GM18499 (cell line): ENCODE data around the gene GATD1.

Experiments
- ATAC-seq: cut with Tn5 transposase; IDR thresholded peaks from one replicate; pipeline ENCODE4 v1.9.1; 2021; ENCODE audit warnings: moderate number of reproducible peaks; ENCODE audit not compliant: insufficient read depth, unreplicated experiment

The GATD1 gene

GRCh38 chr11:782264-783174 lies 5.2 kb upstream of the GATD1 start:
- ATAC-seq, result no peak

DNA sequence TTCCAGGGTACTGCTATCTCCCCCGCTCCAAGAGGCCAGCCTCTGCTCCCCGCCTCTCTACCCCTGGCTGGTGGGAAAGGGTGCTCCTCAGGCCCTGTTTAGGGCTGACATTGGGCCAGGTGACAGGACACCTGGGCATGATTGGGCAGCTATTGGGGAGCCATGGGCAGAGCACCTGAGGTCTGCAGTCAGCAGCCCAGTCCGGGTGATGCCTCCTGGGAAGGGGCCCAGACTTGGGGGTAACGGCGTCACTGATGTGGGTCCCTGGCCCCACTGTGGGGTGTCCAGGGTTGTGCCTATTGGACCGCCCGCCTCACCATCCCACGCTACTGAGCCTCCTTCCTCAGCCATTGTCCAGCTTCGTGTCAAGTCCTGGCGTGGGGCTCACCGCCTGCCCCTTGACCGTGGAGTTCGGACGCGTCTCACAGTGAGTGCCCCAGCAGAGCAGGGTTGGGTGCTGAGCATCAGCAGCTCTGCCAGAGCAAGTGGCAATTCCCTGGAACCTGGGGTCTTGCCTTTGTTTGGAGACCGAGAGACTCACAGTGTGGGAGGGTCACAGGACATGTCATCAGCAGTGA lies 2.8 kb upstream of the GATD1 start:
- no peak for ATAC-seq

DNA sequence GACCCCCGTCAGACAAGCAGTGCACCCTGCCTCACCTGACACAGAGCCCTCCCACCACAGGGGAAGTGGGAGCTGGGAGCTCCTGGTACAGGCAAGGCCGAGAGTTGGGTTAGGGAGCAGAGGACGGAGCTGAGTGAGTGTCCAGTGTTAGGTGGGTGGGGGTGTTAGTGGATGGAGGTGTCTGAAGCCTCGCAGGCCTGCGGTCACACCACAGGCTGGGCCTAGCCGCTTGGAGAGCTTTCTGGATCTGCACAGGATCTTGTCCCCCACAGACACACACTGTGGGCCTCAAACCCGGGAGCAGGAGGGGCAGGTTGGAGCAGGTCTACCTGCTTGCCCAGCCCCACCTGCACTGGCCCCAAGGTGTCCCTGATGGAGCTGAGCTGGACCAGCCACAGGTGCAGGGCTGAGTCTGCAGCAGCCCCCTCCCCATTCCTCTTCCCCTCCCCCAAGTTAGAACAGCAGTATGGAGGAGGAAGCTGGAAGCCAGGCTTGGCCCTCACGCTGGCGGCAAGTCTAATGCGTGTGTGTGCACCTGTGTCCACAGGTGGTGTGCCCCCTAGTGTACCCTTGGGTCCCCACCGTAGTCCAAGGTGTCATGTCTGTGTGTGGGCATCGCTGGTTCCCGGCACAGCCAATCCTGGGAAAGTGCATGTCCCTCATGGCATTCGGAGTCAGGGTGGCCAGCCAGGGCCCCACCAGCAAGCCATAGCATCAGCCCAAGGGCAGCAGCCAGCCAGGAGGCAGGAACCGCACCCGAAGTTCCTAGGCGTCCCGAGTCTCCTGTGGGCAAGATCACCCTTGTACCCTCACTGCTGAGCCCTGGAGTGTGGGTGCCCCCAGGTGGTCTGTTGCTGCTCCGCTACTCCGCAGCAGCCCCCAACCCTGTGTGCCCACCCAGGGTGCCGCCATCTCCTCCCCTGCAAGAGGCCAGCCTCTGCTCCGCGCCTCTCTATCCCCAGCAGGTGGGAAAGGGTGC lies 2.0 kb upstream of the GATD1 start:
- ATAC-seq, result no peak

DNA sequence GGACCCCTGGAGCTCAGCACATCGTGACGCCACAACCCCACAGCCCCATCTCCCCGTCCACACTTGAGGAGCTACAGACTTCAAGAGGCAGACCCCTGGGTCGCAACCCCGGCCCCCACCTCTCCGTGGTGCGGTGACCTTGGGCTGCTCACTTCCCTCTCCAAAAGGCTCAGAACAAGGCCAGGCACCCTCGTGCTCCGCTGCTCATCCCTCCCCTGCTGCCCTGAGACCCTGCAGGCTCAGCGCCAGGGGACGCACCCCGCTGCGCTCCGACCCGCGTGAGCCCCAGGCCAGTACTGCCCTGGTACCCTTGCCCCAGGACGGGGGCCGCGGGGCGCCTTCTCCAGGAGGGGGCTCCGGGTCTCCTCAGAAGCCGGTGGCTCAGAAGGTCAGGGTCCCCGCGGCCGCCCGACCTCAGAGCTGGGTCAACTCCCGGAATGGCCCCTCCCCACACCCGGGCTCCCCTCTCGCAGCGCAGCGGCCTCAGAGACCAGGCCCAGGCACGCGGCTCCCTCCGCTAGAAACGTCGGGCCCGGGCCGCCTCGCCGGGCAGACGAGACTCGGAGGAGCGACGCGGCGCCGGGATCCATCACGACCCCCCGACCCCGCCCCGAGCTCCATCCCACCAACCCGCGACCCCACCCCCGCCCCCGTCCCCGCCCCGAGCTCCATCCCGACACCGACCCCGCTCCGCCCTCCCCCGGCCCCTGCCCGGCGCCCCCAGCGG lies 563 bp downstream of the GATD1 start:
- ATAC-seq, result no peak

- ATAC-seq, result no peak
Observed at GRCh38 chr11:776263-776560, 1.1 kb downstream of the GATD1 start.

DNA sequence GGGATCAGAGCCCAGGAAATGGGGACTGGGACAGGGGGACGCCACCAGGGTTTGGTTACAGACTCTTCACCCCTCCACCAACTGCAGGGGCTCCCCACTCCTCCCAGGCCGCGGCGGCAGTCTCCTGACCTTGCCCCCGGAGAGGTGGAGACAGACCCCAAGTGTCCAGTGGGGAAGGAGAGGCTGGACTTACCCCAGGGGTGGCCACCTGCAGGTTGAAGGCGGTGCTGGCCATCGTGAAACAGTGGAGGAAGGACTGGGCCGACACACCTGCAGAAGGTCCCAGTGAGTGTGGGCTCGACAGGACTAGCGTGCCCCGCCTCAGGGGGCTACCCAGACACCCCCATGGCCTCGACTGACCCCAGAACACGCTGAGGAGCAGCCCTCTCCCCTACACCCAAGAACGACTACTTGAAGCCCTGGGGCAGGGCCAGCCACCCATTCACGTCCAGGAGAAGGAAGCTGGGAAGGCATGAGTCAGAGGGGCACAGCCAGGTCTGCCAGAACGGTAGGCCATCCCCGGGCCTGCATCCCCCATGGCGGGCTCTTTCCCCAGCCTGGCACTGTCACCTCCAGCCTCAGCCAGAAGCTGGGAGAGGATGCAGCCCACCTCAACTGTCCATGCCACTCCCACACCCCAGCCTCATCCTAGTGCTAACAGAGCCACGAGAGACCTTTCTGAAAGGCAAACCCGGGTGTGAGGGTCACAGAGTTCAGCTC lies 2.3 kb downstream of the GATD1 start:
- no peak for ATAC-seq

GRCh38 chr11:773830-774229 lies 3.5 kb downstream of the GATD1 start:
- ATAC-seq, result no peak

GRCh38 chr11:773425-773824 lies 3.9 kb downstream of the GATD1 start:
- ATAC-seq, result no peak

- no peak for ATAC-seq
Observed at GRCh38 chr11:772429-773390, 4.6 kb downstream of the GATD1 start.

DNA sequence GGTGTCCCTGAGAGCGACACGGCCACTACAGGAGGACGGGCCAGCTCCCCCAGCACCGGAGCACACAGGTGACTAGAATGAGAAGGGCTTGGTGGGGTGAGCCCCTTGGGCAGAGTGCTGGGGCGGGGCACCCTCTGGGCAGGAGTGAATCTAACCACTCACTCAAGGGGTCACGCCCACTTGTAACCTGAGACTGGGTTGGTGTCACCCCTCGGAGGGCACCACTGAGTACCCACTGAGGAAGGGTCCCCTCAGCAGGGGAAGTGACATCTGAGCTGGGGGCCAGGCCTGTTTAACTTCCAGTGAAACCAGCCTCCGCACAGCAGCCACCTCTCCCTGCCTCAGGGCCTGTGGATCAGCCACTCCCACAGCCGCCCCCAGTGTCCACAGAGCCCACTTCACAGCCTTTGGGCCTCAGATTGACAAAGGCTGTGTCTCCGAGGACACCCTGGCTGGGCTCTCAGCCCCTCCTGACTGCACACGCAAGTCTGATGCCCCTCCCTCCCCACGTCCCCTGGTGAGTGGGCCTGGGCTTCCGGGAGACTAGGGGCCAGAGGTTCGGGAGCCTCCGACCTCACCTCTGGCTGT lies 5.6 kb downstream of the GATD1 start:
- ATAC-seq, result no peak

DNA sequence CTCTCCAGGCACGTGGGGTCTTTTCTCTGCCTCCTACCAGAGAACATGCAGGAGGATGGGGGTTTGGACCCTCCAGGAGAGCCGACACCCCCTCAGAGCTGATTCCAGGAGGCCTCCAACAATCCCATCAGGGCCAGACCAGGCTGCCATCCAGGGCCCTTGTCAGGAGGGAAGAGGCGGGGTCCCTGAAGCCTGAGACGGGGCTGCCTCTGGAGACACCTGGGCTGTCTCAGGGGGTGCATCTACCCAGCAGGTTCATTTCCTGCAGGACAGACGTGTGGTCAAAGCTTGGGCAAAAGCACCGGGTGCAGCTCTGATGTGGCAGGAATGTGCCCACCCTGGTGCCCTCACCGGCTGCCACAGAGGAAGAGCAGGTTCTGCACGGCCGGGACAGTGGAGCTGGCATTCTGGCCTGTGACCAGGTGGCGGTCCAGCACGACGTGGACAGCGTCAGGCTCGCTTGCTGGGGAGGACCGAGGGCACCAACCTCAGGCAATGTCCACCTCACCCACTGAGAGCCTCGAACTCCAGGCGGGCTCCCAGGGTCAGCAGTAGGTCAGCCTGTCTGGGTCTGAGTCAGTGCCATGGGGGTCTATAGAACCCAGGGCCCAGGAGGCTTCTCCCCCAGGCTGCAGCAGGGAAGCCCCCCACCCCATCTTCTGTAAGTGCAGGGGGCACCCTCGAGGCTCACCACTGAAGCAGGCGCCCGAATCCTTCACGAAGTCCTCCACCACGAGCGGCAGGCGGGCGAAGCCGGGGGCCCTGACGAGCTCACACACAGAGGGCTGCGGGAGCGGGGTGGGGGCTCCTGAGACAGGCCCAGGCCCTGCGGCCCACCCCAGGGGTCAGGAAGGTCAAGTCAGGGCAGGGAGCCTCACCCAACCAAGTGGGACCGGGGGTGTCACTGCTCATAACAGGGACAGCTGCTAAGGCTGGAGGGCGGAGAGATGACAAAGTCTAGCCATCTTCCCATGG lies 6.4 kb downstream of the GATD1 start:
- no peak for ATAC-seq

DNA sequence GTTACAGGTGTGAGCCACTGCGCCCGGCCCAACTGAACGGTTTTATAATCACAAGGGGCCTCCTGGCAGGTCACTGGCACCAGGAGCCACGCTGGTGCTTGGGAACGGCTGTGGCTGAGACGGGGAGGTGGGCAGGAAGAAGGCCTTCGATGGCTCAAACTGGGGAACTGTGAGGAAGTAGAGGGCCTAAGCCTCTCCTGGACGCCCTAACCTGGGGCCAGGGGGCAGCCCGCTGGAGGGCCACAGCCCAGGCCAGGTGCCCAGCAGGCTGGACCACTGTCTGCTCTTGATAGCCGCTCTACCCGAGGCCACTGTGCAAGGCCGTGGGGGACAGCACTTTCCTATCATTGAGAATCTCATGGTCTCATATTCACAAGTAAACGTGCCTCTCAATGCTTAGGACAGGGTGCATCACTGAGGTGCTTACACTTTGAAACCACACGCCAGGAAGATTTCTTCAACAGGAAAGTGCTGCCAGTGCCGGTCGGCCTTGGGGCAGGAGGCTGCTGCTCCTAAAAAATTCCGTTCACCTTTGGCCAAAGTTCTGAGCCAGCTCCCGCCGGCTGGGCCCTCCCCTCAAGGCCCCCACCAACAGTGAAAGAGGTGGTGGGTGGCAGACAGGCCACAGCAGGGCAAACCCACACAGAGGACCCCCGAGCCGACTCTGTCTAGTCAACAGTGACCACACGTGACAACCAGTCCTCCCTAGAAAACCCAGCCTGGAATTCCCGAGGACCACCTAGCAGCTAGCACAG lies 7.2 kb downstream of the GATD1 start:
- ATAC-seq, result no peak

DNA sequence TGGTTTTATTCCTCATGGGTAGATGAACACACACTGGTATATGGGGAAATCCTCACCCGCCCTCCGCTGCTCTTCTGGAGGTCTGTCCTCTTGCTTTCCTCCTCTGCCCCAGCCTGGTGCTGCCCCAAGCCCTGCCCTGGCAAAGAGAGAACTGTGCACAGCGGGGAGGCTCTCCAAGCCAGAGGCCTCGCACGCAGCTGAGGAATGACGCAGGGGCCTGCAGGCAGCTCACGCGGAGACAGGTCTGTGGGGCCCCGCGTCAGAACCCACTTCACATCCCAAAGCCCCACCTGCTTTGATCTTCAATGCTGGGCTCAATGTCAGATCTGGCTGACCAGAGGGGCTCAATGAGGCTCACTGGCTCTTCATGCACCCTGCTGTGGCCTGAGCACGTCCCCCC lies 10.0 kb downstream of the GATD1 start:
- ATAC-seq, result no peak

DNA sequence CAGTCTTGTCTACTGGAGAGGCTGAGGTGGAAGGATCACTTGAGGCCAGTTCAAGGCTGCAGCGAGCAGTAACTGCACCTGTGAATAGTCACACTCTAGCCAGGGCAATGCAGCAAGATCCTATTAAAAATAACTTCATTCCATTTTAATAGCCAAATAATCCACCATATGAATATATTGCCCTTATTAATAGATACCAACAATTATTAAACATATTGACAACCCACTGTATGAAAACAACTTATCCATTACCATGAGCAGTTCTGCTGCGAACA lies 10.4 kb downstream of the GATD1 start:
- ATAC-seq, result no peak

GRCh38 chr11:766106-766935 lies 11.0 kb downstream of the GATD1 start:
- ATAC-seq, result no peak

- ATAC-seq, result no peak
Observed at GRCh38 chr11:765802-766091, 11.5 kb downstream of the GATD1 start.
